CD4-positive, alpha-beta T cell treated with Interleukin-21 for 1 hour (primary cell): ENCODE results near the gene CAPN9.
"Not testable (repeated sequence)": the region's sequence is repeated elsewhere in the genome, so short reads cannot be mapped to it uniquely, and the experiment has no call there.

ENCODE experiments used
- DNase-seq: peaks from one replicate; pipeline ENCODE4 v3.0.0-alpha.2; 2020

CAPN9 gene

GRCh38 chr1:230710543-230710904, 36.7 kb upstream of the CAPN9 start:
- no peak for DNase-seq

GRCh38 chr1:230711245-230711644, 35.9 kb upstream of the CAPN9 start:
- no peak for DNase-seq

- no peak for DNase-seq
Measured at GRCh38 chr1:230712470-230712942, 34.7 kb upstream of the CAPN9 start.

- no peak for DNase-seq
Measured at GRCh38 chr1:230713138-230713537, 34.0 kb upstream of the CAPN9 start.

GRCh38 chr1:230713547-230713914, 33.7 kb upstream of the CAPN9 start:
- no peak for DNase-seq

- no peak for DNase-seq
Measured at GRCh38 chr1:230713915-230714764, 33.0 kb upstream of the CAPN9 start, which contains the start of gene AGT. Gene AGT, minus strand, starts transcription at chr1:230714122. Its CDS starts 3,299 bp downstream, at chr1:230710823.

GRCh38 chr1:230715510-230715909, 31.7 kb upstream of the CAPN9 start:
- DNase-seq, result no peak

- not testable (repeated sequence) for DNase-seq
Measured at GRCh38 chr1:230716453-230716852, 30.7 kb upstream of the CAPN9 start.

- no peak for DNase-seq
Measured at GRCh38 chr1:230717251-230717650, 29.9 kb upstream of the CAPN9 start.

- DNase-seq, result not testable (repeated sequence)
Measured at GRCh38 chr1:230721849-230722522, 25.2 kb upstream of the CAPN9 start.

- no peak for DNase-seq
Measured at GRCh38 chr1:230725256-230726012, 21.8 kb upstream of the CAPN9 start.

GRCh38 chr1:230728710-230729392, 18.3 kb upstream of the CAPN9 start:
- no peak for DNase-seq

- no peak for DNase-seq
Measured at GRCh38 chr1:230730977-230731376, 16.2 kb upstream of the CAPN9 start.

- no peak for DNase-seq
Measured at GRCh38 chr1:230735447-230735846, 11.7 kb upstream of the CAPN9 start.

GRCh38 chr1:230737622-230738262, 9.4 kb upstream of the CAPN9 start:
- no peak for DNase-seq

GRCh38 chr1:230739564-230740290, 7.5 kb upstream of the CAPN9 start:
- no peak for DNase-seq

GRCh38 chr1:230743899-230744298, 3.3 kb upstream of the CAPN9 start:
- DNase-seq, result no peak

GRCh38 chr1:230744382-230744781, 2.8 kb upstream of the CAPN9 start:
- DNase-seq, result no peak

GRCh38 chr1:230745071-230745470, 2.1 kb upstream of the CAPN9 start:
- DNase-seq, result no peak

GRCh38 chr1:230746617-230747016, 571 bp upstream of the CAPN9 start:
- DNase-seq, result no peak
